DND-41 (cell line): ENCODE measurements around the gene RPL23.

Experiments used
- ATAC-seq: fragments of 200-7000 bp; cut with Tn5 transposase; 3 replicates; pipeline ENCODE4 v1.9.1; 2021; ENCODE audit warnings: low read depth; ENCODE audit not compliant: insufficient read depth
- DNase-seq: peaks from one replicate; pipeline ENCODE4 v3.0.0-alpha.2; 2020
- H2AFZ ChIP-seq: 2 replicates; pipeline ENCODE4 v1.6.0; 2012; ENCODE audit warnings: low read depth, low read length
- H3K27ac ChIP-seq: 2 replicates; pipeline ENCODE4 v1.5.1; 2012; ENCODE audit warnings: low read length, inconsistent platforms
- H3K27me3 ChIP-seq: fragments of 200-600 bp; sonication (generic); 2 replicates; pipeline ENCODE4 v1.6.0; 2012; ENCODE audit warnings: low read length, mild to moderate bottlenecking, inconsistent platforms; ENCODE audit not compliant: insufficient read depth, poor library complexity
- H3K36me3 ChIP-seq: 2 replicates; pipeline ENCODE4 v1.5.1; 2012; ENCODE audit warnings: low read length, inconsistent platforms; ENCODE audit not compliant: insufficient read depth
- H3K4me1 ChIP-seq: 2 replicates; pipeline ENCODE4 v1.5.1; 2012; ENCODE audit warnings: mild to moderate bottlenecking, low read length; ENCODE audit not compliant: insufficient read depth
- H3K4me2 ChIP-seq: 2 replicates; pipeline ENCODE4 v1.6.0; 2012; ENCODE audit warnings: mild to moderate bottlenecking, moderate library complexity, low read length, inconsistent platforms; ENCODE audit not compliant: insufficient read depth
- H3K4me3 ChIP-seq, 2 experiments: fragments of 200-600 bp in 1 of 2; shearing (Covaris generic) in 1 of 2; 2 replicates each; pipeline ENCODE4 v1.5.1; 2012 to 2016; ENCODE audit warnings: inconsistent platforms in 2 of 2, low read length in 2 of 2, mild to moderate bottlenecking in 2 of 2, low read depth in 1 of 2, moderate library complexity in 1 of 2
- H3K79me2 ChIP-seq: 2 replicates; pipeline ENCODE4 v1.6.0; 2012; ENCODE audit warnings: low read length, inconsistent platforms; ENCODE audit not compliant: insufficient read depth
- H3K9ac ChIP-seq: 2 replicates; pipeline ENCODE4 v1.6.0; 2012; ENCODE audit warnings: low read depth, mild to moderate bottlenecking, inconsistent platforms, low read length, moderate library complexity
- H3K9me3 ChIP-seq: 2 replicates; pipeline ENCODE4 v1.5.1; 2012; ENCODE audit warnings: low read length, moderate library complexity, mild to moderate bottlenecking, inconsistent platforms; ENCODE audit not compliant: insufficient read depth, severe bottlenecking
- H4K20me1 ChIP-seq: 2 replicates; pipeline ENCODE4 v1.6.0; 2012; ENCODE audit warnings: low read length; ENCODE audit not compliant: insufficient read depth
- EZH2 ChIP-seq: IDR thresholded peaks from 3 replicates; pipeline ENCODE4 v1.6.1; 2012; ENCODE audit warnings: borderline replicate concordance, low read depth, mild to moderate bottlenecking, moderate library complexity, low read length, inconsistent platforms; ENCODE audit not compliant: severe bottlenecking
- TF ChIP-seq, protein P1 (sequence below): IDR thresholded peaks from 2 replicates; pipeline ENCODE4 v1.5.1; 2012; ENCODE audit warnings: borderline replicate concordance, low read length, moderate library complexity, mild to moderate bottlenecking; ENCODE audit not compliant: poor library complexity, severe bottlenecking; ENCODE audit errors: extremely low read depth

Gene RPL23

DNA sequence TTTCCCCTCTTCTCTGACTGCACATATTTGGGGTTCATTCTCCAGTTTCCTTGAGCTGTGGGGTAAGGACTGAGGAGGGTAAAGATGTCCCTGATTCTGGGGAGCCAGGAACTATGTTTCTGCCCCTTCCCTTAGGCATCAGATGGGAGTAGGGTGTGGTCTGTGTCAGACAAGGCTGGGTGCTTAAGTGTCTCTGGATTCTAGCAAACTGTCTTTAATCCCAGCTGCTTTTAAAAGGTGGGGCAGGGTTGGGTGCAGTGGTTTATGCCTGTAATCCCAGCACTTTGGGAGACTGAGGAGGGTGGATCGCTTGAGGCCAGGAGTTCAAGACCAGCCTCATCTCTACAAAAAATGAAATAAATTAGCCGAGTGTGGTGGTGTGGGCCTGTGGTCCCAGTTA lies 29.3 kb upstream of the RPL23 start:
- peaks cover 90% of the 10 kb centered on the region for H3K79me2 ChIP-seq
- peaks cover 4% of the 10 kb centered on the region for H3K4me1 ChIP-seq
- ATAC-seq (no peak), DNase-seq (no peak)
- H3K9ac ChIP-seq: no peak overlapping the region
- no peak overlapping the region for H3K27ac ChIP-seq
- no peaks in the 10 kb centered on the region for H3K27me3 ChIP-seq
- no peak for TF ChIP-seq EZH2
- TF ChIP-seq, protein P1, sequence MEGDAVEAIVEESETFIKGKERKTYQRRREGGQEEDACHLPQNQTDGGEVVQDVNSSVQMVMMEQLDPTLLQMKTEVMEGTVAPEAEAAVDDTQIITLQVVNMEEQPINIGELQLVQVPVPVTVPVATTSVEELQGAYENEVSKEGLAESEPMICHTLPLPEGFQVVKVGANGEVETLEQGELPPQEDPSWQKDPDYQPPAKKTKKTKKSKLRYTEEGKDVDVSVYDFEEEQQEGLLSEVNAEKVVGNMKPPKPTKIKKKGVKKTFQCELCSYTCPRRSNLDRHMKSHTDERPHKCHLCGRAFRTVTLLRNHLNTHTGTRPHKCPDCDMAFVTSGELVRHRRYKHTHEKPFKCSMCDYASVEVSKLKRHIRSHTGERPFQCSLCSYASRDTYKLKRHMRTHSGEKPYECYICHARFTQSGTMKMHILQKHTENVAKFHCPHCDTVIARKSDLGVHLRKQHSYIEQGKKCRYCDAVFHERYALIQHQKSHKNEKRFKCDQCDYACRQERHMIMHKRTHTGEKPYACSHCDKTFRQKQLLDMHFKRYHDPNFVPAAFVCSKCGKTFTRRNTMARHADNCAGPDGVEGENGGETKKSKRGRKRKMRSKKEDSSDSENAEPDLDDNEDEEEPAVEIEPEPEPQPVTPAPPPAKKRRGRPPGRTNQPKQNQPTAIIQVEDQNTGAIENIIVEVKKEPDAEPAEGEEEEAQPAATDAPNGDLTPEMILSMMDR: no peak
- no peak overlapping the region for H2AFZ ChIP-seq
- peaks cover 92% of the 10 kb centered on the region for H3K36me3 ChIP-seq
- H3K4me2 ChIP-seq: no peak overlapping the region
- H3K9me3 ChIP-seq: no peaks in the 10 kb centered on the region
- H4K20me1 ChIP-seq: peaks cover 74% of the 10 kb centered on the region
- no peak overlapping the region for H3K4me3 ChIP-seq

DNA sequence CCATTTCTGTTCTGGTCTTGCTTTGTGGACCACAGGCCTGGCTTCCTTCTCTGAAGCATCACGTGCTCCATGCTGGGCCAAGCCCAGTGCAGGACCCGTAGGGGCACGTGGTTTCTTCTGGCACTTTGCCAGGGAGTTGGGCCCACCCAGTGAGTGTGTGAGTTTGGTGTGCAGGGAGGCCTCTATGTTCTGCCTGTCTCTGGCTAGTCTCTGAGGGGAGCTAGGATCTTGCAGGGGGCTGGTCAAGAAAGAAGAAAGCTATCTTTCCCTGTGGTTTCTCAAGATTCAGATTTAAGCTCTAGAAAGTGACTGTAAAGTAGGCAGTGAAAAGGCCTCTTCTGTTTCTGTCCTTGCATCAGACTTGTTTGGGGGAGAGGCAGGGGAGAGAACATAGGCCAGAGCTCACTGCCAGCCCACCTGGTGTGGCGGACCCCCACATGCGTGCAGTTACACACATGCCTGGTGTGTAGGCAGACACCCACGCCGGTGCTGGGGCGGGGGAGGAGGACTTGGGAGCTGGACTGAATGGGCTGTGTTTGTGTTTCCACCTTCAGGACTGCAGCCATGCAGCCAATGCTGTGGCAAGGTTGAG lies 28.2 kb upstream of the RPL23 start:
- Histone ChIP-seq H3K27ac (no peak overlapping the region), H4K20me1 (peaks cover 74% of the 10 kb centered on the region), H3K4me2 (no peak overlapping the region), H3K4me3 (no peak overlapping the region), H2AFZ (no peak overlapping the region), H3K79me2 (peaks cover 90% of the 10 kb centered on the region), H3K9me3 (no peaks in the 10 kb centered on the region), H3K36me3 (peaks cover 87% of the 10 kb centered on the region), H3K4me1 (peaks cover 15% of the 10 kb centered on the region), H3K9ac (no peak overlapping the region), H3K27me3 (no peaks in the 10 kb centered on the region)
- TF ChIP-seq, protein P1: no peak
- no peak for TF ChIP-seq EZH2
- DNase-seq: no peak
- ATAC-seq: no peak

GRCh38 chr17:38879878-38880665 lies 26.6 kb upstream of the RPL23 start:
- no peak overlapping the region for H2AFZ ChIP-seq
- H3K9me3 ChIP-seq: no peaks in the 10 kb centered on the region
- no peak overlapping the region for H3K4me2 ChIP-seq
- H4K20me1 ChIP-seq: peaks cover 65% of the 10 kb centered on the region
- no peaks in the 10 kb centered on the region for H3K27me3 ChIP-seq
- peaks cover 22% of the 10 kb centered on the region for H3K4me1 ChIP-seq
- no peak overlapping the region for H3K9ac ChIP-seq
- H3K27ac ChIP-seq: peak overlapping the region; percentile 36
- ATAC-seq: no peak
- H3K4me3 ChIP-seq: no peak overlapping the region
- DNase-seq: no peak
- H3K79me2 ChIP-seq: peaks cover 87% of the 10 kb centered on the region
- TF ChIP-seq, protein P1: no peak
- no peak for TF ChIP-seq EZH2
- peaks cover 71% of the 10 kb centered on the region for H3K36me3 ChIP-seq
